ENCODE results near the gene SLC15A3.
A peak's percentile ranks its signal among the peaks of the same experiment; 100 is the strongest.

DNA sequence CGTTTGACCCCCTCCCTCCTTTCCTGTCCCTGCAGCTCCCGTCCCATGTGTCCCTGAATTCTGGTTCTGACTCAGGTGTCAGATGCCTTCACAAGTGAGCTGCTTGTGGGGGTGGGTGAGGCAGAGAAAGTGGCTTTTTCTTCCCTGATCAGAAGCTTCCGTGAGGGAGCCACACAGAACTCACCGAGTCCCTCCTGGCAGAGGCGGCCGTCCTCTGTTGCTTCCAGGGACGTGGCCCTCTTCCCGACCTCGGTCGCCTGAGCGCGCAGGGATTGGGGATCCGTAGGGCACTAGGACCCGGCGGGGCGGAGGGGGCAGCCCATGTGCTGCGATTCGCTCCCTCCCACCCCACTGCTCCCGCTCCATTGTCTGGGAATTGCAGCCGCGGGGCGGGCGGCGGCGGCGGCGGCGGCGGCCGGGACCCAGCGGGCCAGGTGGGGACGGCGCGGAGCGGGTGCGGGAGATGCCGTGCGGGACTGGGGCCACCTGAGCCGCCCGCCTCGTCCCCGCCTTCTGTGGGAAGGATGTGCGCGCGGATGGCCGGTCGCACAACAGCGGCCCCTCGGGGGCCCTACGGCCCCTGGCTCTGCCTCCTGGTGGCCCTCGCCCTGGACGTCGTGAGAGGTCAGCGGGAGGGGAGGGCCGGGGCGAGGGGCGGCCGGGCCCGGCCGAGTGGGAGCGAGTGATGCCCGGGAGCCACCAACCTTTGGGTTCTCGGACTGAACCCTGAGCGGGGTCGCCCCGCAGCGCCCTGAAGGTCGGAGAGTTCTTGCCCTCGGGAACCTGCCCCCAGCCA is 27.7 kb downstream of the SLC15A3 start, which contains the start of gene TMEM132A:
- TF ChIP-seq, protein P1, sequence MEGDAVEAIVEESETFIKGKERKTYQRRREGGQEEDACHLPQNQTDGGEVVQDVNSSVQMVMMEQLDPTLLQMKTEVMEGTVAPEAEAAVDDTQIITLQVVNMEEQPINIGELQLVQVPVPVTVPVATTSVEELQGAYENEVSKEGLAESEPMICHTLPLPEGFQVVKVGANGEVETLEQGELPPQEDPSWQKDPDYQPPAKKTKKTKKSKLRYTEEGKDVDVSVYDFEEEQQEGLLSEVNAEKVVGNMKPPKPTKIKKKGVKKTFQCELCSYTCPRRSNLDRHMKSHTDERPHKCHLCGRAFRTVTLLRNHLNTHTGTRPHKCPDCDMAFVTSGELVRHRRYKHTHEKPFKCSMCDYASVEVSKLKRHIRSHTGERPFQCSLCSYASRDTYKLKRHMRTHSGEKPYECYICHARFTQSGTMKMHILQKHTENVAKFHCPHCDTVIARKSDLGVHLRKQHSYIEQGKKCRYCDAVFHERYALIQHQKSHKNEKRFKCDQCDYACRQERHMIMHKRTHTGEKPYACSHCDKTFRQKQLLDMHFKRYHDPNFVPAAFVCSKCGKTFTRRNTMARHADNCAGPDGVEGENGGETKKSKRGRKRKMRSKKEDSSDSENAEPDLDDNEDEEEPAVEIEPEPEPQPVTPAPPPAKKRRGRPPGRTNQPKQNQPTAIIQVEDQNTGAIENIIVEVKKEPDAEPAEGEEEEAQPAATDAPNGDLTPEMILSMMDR (conservative IDR thresholded peaks at IDR 0.05), result no peak
- TF ChIP-seq ZFX (IDR thresholded peaks at IDR 0.05), result peak; percentile 41; the same call in 1 of the 2 replicates

Measured in C4-2B (cell line).